Thyroid gland (tissue), 4 donors: Measurements from ENCODE around the gene NCK1. TPM values are rescaled to one million over a fixed set of nuclear protein-coding genes. Genes with fewer than 3 reads are reported as not detected.

Experiments
- DNase-seq, 2 donors: peaks; one replicate each; pipeline ENCODE4 v3.0.0-alpha.2; 2019
- H3K27ac ChIP-seq, 3 donors: fragments of 200-600 bp; sonication (generic); 1 replicate in 2 of 3; 2 replicates in 1 of 3; pipeline ENCODE4 v1.5.1; 2016 to 2019; ENCODE audit warnings: mild to moderate bottlenecking in 1 of 3, moderate library complexity in 1 of 3
- H3K27me3 ChIP-seq: fragments of 200-600 bp; sonication (generic); one replicate; pipeline ENCODE4 v1.5.1; 2019
- H3K36me3 ChIP-seq, 2 donors: fragments of 200-600 bp; sonication (generic); one replicate each; pipeline ENCODE4 v1.5.1; 2016 to 2019
- H3K4me1 ChIP-seq, 2 donors: fragments of 200-600 bp; sonication (generic); one replicate each; pipeline ENCODE4 v1.5.1; 2017 to 2019
- H3K4me3 ChIP-seq, 3 donors: fragments of 200-600 bp; sonication (generic); replicated peaks in 1 of 3; 1 replicate in 2 of 3; 2 replicates in 1 of 3; pipeline ENCODE4 v1.5.1; 2016; ENCODE audit warnings: mild to moderate bottlenecking in 1 of 3
- H3K9me3 ChIP-seq: fragments of 200-600 bp; sonication (generic); one replicate; pipeline ENCODE4 v1.5.1; 2017
- POLR2A ChIP-seq, 2 donors: fragments of 450-650 bp; IDR thresholded peaks; one replicate each; pipeline ENCODE4 v1.6.1; 2017; ENCODE audit warnings: antibody characterized with exemption in 2 of 2, mild to moderate bottlenecking in 2 of 2, moderate library complexity in 1 of 2
- WGBS, 2 donors: methylation state at CpG; one replicate each; pipeline ENCODE4 v1.1.5; 2017; 5-methylcytosine and 5-hydroxymethylcytosine counted together
- intact Hi-C: fragments of 100-400 bp; cut with DNase I; formaldehyde crosslinking; loops from one replicate; pipeline ENCODE4 v1.15.1; 2023
- total RNA-seq, 4 donors: library from RNA; depleted of rRNA; stranded (reverse); fragments of >200 nt; gene quantifications; one replicate each; pipeline ENCODE4 v1.2.3, GENCODE V29; 2016
- TF ChIP-seq, protein P1 (sequence below), 6 experiments: fragments of 200-600 bp in 3 of 6; fragments of 450-650 bp in 3 of 6; sonication (generic) in 3 of 6; IDR thresholded peaks; one replicate each; pipeline ENCODE4 v1.5.1; 2016 to 2019; ENCODE audit warnings: antibody characterized with exemption in 6 of 6, mild to moderate bottlenecking in 2 of 6, inconsistent platforms in 1 of 6, moderate library complexity in 1 of 6

Gene NCK1
- total RNA-seq, 4 donors from 2014 or later = 46.1 to 64.4 (median 47.0) TPM

DNA sequence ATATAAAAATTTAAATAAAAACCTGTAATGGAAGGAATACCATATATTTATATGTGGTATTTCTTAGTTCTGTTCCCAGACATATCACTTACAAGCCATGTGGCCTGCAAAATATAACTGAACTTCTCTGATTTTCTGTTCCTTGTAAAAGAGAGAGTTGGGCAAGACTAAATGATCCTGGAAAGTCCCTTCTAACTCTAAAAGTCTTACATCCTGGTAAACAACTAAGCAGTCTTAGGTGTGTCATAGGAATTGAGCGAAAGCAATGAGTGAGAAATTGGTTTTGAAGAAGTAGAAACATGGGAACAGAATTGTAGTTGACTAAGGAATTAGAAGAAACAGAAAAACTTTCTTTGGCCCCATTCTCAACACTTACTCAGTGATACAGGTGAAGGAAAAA lies 70.5 kb downstream of the NCK1 start:
- H3K27ac ChIP-seq = peak overlapping the region in 1 of 3 donors; percentile 27
- WGBS, 2 donors = 83% methylated on average over 1 of the region's 1 CpG

DNA sequence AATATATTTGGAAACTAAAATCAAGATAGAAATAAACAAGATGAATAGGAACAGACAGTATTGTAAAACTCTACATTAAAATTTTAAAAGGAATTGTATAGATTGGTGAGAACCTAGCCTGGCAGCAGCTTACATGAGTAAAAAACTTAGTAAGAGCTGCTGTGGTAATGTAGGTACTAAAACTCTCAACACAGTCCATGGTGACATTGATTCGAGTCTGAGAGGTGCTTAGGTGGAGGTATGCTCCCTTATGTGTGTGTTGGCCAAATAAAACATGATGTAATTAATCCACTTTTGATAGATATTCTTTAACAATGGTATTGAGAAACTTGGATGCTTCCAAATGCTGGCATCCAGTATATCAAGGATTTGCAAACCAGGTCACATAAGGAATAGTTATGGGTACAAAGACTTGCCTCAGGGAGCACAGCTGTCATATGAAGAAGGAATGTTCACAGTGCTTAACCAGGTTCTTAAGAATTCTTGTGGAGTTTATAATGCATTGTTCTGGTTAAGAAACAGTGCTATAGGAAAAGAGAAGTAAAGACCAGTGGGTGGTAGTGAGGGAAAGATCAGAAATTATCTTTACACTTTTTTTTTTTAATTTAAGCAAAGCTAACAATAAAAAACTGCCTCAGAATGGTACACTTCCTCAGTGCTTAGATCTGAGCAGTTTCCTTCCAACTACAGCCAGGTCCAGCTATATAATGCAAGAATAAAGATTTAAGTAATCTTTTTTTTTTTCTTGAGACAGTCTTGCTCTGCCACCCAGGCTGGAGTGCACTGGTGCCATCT lies 71.2 kb downstream of the NCK1 start:
- no peaks in the 10 kb centered on the region for H3K36me3 ChIP-seq
- H3K27me3 ChIP-seq = no peaks in the 10 kb centered on the region
- intact Hi-C loops = no loop called here
- TF ChIP-seq POLR2A (IDR thresholded peaks at IDR 0.05) = no peak
- TF ChIP-seq, protein P1, sequence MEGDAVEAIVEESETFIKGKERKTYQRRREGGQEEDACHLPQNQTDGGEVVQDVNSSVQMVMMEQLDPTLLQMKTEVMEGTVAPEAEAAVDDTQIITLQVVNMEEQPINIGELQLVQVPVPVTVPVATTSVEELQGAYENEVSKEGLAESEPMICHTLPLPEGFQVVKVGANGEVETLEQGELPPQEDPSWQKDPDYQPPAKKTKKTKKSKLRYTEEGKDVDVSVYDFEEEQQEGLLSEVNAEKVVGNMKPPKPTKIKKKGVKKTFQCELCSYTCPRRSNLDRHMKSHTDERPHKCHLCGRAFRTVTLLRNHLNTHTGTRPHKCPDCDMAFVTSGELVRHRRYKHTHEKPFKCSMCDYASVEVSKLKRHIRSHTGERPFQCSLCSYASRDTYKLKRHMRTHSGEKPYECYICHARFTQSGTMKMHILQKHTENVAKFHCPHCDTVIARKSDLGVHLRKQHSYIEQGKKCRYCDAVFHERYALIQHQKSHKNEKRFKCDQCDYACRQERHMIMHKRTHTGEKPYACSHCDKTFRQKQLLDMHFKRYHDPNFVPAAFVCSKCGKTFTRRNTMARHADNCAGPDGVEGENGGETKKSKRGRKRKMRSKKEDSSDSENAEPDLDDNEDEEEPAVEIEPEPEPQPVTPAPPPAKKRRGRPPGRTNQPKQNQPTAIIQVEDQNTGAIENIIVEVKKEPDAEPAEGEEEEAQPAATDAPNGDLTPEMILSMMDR (IDR thresholded peaks at IDR 0.05) = no peak
- WGBS, 2 donors = 59 to 79% methylated on average over 1 of the region's 1 CpG
- DNase-seq = no peak
- no peaks in the 10 kb centered on the region for H3K9me3 ChIP-seq
- H3K4me3 ChIP-seq = no peak overlapping the region
- H3K4me1 ChIP-seq = peaks cover 18 to 20% of the 10 kb centered on the region in 2 donors
- H3K27ac ChIP-seq = no peak overlapping the region

More for the DNA sequence above, 70.5 kb downstream of the NCK1 start:
- Histone ChIP-seq H3K4me3 (no peak overlapping the region), H3K4me1 (peaks cover 17 to 20% of the 10 kb centered on the region in 2 donors), H3K27me3 (no peaks in the 10 kb centered on the region), H3K36me3 (no peaks in the 10 kb centered on the region), H3K9me3 (no peaks in the 10 kb centered on the region)
- no peak for DNase-seq
- no peak for TF ChIP-seq POLR2A (IDR thresholded peaks at IDR 0.05)
- TF ChIP-seq, protein P1 (IDR thresholded peaks at IDR 0.05) = no peak
- intact Hi-C loops = no loop called here

DNA sequence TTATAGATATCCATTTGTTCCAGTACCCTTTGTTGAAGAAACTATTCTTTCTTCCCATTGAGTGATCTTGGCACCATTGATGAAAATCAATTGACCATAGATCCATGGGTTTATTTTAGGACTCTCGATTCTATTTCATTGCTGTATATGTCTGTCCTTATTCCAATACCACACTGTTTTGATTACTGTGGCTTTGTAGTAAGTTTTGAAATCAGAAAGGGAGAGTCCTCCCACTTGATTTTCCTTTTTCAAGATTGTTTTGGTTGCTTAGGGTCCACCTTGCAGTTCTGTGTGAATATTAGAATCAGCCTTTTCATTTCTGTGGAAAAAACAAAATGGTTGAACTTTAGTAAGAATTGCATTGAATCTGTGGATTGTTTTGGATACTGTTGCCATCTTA lies 75.2 kb downstream of the NCK1 start:
- TF ChIP-seq, protein P1 (IDR thresholded peaks at IDR 0.05) = no peak
- no peak for TF ChIP-seq POLR2A (IDR thresholded peaks at IDR 0.05)
- peaks cover 0 to 14% of the 10 kb centered on the region in 2 donors for H3K4me1 ChIP-seq
- H3K27ac ChIP-seq = no peak overlapping the region
- no peak overlapping the region for H3K4me3 ChIP-seq
- no peaks in the 10 kb centered on the region for H3K9me3 ChIP-seq
- 98% methylated on average over 1 of the region's 1 CpG for WGBS, 2 donors
- no peaks in the 10 kb centered on the region for H3K27me3 ChIP-seq
- no peak for DNase-seq
- intact Hi-C loops = no loop called here
- no peaks in the 10 kb centered on the region for H3K36me3 ChIP-seq

DNA sequence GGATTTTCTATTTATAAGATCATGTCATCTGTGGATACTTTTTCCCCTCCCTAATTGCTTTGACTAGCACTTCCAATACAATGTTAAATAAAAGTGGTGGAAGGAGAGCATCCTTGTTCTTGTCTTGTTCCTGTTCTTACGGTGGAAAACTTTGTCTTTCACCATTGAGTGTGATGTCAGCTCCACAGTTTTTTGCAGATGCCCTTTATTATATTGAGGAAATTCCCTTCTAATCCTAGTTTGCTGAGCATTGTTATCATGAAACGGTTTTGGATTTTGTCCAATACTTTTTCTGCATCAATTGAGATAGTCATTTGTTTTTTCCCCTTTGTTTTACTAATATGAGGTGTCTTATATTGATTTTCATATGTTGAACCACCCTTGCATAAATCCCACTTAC lies 75.8 kb downstream of the NCK1 start:
- no peaks in the 10 kb centered on the region for H3K27me3 ChIP-seq
- peaks cover 0 to 14% of the 10 kb centered on the region in 2 donors for H3K4me1 ChIP-seq
- no peak overlapping the region for H3K4me3 ChIP-seq
- TF ChIP-seq POLR2A (IDR thresholded peaks at IDR 0.05) = no peak
- WGBS, 2 donors = 71 to 73% methylated on average over 2 of the region's 2 CpGs
- H3K36me3 ChIP-seq = no peaks in the 10 kb centered on the region
- no peak for DNase-seq
- H3K27ac ChIP-seq = no peak overlapping the region
- no peaks in the 10 kb centered on the region for H3K9me3 ChIP-seq
- intact Hi-C loops = no loop called here

DNA sequence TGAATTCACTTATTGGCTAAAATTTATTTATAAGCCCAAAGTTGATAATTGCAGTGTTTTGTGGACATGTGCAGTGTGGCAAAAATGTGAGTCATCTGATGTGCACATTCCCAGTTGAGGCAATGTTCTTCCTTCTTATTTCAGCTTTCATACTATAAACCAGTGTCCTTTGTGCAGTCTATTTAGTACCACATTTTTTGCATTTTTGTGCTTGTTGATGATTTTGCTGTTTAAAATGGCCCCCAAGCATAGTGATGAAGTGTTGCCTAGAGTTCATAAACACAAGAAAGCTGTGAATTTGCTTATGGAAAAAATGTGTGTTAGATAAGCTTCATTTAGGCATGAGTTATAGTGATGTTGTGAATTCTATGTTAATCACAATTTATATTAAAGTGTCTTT lies 76.3 kb downstream of the NCK1 start:
- H3K4me3 ChIP-seq = no peak overlapping the region
- intact Hi-C loops = no loop called here
- no peak overlapping the region for H3K27ac ChIP-seq
- peaks cover 0 to 14% of the 10 kb centered on the region in 2 donors for H3K4me1 ChIP-seq
- TF ChIP-seq, protein P1 (IDR thresholded peaks at IDR 0.05) = no peak
- no peaks in the 10 kb centered on the region for H3K36me3 ChIP-seq
- no peaks in the 10 kb centered on the region for H3K27me3 ChIP-seq
- no peak for DNase-seq
- H3K9me3 ChIP-seq = no peaks in the 10 kb centered on the region
